ENCODE measurements around the gene ZNF527.

- TF ChIP-seq EZH2 (IDR thresholded peaks at IDR 0.05; ENCODE audit: low read depth), result no peak
- no peak for TF ChIP-seq CTCF (conservative IDR thresholded peaks at IDR 0.05)
Measured at GRCh38 chr19:37361994-37362393, 8.9 kb upstream of the ZNF527 start.

Data from PC-9 (cell line).